Transverse colon (tissue), 4 donors: ENCODE measurements around the gene NUDCD3.

Experiments used
- EP300 ChIP-seq: sonication (generic); formaldehyde crosslinking; IDR thresholded peaks from one replicate; pipeline ENCODE4 v1.6.1; 2017; ENCODE audit warnings: antibody characterized with exemption, low read depth
- POLR2A ChIP-seq: fragments of 450-650 bp; IDR thresholded peaks from one replicate; pipeline ENCODE4 v1.6.1; 2016; ENCODE audit warnings: antibody characterized with exemption, mild to moderate bottlenecking, moderate library complexity
- POLR2AphosphoS5 ChIP-seq, 3 donors: sonication (generic); formaldehyde crosslinking; IDR thresholded peaks; one replicate each; pipeline ENCODE4 v1.6.1; 2016; ENCODE audit warnings: antibody characterized with exemption in 3 of 3
- TF ChIP-seq, protein P1 (sequence below), 5 experiments: fragments of 200-600 bp in 3 of 5; fragments of 450-650 bp in 2 of 5; sonication (generic) in 3 of 5; IDR thresholded peaks; 1 replicate in 2 of 5; 2 replicates in 3 of 5; pipeline ENCODE4 v1.5.1; 2016 to 2017; ENCODE audit warnings: antibody characterized with exemption in 5 of 5, inconsistent platforms in 3 of 5, mild to moderate bottlenecking in 2 of 5, moderate library complexity in 1 of 5

DNA sequence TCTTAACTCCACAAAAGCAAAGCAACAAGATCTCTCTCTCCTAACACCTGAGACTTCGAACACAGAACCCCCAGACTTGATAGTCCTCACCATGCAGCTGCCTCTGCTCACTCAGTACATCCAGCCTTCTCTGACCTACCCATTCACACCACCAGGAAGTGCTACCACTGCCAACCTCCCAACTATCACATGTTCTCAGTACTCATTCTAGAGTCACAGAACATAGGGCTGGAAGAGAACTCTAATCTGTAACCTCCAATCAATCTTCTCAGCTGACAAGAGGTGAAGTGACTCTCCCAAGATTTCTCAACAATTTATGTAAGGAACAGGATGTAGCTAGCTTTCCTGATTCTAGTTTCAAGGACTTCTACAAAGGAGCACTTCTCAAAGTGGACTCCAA is 3.8 kb downstream of the NUDCD3 start:
- TF ChIP-seq, protein P1, sequence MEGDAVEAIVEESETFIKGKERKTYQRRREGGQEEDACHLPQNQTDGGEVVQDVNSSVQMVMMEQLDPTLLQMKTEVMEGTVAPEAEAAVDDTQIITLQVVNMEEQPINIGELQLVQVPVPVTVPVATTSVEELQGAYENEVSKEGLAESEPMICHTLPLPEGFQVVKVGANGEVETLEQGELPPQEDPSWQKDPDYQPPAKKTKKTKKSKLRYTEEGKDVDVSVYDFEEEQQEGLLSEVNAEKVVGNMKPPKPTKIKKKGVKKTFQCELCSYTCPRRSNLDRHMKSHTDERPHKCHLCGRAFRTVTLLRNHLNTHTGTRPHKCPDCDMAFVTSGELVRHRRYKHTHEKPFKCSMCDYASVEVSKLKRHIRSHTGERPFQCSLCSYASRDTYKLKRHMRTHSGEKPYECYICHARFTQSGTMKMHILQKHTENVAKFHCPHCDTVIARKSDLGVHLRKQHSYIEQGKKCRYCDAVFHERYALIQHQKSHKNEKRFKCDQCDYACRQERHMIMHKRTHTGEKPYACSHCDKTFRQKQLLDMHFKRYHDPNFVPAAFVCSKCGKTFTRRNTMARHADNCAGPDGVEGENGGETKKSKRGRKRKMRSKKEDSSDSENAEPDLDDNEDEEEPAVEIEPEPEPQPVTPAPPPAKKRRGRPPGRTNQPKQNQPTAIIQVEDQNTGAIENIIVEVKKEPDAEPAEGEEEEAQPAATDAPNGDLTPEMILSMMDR (IDR thresholded peaks at IDR 0.05): no peak
- no peak for TF ChIP-seq POLR2A
- TF ChIP-seq EP300: no peak
- TF ChIP-seq POLR2AphosphoS5 (IDR thresholded peaks at IDR 0.05): no peak
